Fibroblast of the conjunctiva (primary cell): ENCODE results near the gene DDX42.
"Not testable (repeated sequence)": the region's sequence is repeated elsewhere in the genome, so short reads cannot be mapped to it uniquely, and the experiment has no call there.

Source experiments
- DNase-seq: peaks from one replicate; pipeline ENCODE4 v3.0.0-alpha.2; 2010; ENCODE audit warnings: low read depth

The DDX42 gene

GRCh38 chr17:63780928-63781327 lies 7.0 kb downstream of the DDX42 start:
- no peak for DNase-seq

GRCh38 chr17:63783522-63783921 lies 9.6 kb downstream of the DDX42 start:
- no peak for DNase-seq

DNA sequence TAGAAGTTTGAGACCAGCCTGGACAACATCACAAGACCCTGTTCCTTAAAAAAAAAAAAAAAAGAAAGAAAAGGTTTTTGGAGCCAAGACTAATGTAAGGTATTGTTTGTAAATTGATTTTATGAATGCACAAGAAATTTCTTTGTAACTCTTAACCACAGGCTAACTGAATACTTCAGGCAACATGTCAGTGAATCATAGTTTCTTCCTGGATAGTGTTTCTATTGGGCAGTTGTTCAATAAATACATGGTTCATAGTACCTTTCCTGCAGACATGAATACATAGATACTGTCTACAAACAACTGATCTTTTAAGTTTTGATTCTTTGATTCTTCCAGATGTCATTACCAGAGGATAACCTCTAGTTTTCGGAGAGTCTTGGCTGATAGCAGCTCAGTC lies 11.6 kb downstream of the DDX42 start:
- peak; percentile 10 for DNase-seq

DNA sequence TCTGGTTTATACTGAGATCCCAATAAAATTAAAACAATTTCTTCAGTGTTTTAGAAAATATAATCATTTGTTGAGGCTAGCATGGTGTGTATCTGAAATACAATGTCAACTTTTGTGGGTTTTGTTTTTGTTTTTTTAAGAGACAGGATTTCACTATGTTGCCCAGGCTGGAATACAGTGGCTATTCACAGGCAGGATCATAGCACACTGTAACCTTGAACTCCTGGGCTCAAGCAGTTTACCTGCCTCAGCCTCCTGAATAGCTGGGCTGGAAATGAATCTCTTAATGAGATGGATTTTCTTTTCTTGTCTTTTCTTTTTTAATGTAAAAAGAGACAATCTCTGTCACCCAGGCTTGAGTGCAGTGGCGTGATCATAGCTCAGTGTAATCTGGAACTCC lies 12.1 kb downstream of the DDX42 start:
- DNase-seq, result no peak

DNA sequence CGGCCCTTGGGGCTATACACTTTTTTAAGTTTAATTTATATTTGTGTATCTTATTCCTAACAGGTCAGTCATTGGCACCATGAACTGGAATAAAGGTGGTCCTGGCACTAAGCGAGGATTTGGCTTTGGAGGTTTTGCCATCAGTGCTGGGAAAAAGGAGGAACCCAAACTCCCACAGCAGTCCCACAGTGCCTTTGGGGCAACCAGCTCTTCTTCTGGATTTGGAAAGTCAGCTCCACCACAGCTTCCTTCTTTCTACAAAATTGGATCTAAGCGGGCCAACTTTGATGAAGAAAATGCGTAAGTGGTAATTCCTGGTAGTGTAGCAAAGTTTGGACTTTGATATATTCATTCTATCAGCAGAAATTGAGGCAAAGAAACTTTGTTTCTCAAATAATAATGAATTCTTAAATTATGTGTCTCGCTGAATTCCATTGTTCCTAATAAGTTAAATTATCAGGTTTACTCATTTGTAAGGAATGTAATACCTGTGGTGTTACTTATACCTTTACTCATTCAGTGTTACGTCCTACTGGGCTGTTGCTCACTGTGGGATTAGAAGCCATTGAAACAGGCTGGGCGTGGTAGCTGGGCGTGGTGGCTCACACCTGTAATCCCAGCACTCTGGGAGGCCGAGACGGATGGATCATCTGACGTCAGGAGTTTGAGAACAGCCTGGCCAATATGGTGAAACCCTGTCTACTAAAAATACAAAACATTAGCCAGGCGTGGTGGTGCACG lies 13.2 kb downstream of the DDX42 start:
- DNase-seq, result no peak

GRCh38 chr17:63790057-63790456 lies 16.1 kb downstream of the DDX42 start:
- no peak for DNase-seq

DNA sequence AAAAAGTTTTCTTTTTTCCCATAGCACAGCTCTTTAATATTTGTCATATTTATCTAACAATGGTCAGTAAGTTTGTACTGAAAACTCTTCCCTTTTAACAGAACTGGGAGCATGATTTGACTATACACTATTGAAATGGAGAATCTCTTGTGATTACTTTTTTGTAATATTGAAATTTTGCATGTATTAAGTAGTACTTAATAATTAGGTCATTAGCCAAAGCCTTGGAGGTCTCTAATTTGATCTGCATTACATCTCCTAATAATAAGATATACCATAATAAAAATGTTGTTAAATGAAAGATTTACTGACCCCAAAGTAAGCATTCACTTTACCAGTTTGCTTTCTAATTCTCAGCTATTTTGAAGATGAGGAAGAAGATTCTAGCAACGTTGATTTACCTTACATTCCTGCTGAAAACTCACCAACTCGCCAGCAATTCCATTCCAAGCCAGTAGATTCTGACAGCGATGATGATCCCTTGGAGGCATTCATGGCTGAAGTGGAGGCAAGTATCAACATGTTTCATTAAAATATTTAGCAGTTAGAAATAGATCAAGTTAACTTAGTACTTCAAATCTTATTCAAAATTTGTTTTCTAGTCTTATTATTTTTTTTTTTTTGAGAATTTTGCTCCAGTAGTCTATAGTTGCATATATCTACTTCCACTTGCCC lies 18.2 kb downstream of the DDX42 start:
- DNase-seq, result no peak

- not testable (repeated sequence) for DNase-seq
Measured at GRCh38 chr17:63796375-63796774, 22.4 kb downstream of the DDX42 start.

DNA sequence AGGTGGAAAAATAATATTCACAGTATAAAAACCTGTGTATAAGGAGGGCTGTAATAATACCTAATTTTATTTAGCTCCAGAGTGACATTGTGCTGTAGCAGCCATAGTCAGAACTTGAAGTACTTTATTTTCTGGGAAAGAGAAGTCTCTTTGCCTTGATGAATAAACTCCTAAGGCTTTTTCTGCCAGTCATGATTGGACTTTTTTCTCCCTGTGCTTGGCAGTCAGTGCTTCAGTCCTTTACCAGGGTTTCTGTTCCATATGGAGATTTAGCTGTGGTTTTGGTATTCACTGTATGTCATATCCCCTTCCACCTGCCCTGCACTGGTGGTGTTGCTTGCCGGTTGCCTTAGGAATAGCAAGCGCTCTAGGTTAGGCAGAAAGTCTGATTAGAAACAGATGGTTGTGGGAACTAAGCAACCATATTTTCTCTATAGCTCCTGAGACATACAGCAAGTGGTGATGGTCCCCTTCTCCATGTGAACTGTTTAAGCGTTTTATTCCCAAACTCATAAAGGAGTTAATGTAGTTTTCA lies 24.7 kb downstream of the DDX42 start:
- DNase-seq, result peak; percentile 26

GRCh38 chr17:63800783-63801182 lies 26.8 kb downstream of the DDX42 start:
- DNase-seq, result no peak

GRCh38 chr17:63804328-63804727 lies 30.4 kb downstream of the DDX42 start:
- DNase-seq, result no peak

DNA sequence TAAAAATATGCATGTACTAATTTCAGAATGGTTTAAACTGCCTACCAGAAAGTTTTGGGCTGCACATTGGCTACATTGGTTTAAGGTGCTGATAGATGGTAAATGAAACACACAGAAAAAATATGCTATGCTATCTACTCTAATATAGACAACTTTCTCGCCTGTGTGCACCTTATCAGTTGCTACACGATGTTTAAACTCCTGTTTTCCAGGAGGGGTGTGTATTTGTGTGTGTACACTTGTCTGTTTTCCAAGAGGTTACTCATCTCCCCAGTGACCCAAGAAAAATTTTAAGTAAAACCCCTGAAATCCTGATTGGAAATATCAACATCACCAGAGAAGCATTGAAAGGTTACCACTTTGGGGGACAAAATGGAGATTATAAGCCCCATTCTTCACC lies 31.6 kb downstream of the DDX42 start:
- DNase-seq, result no peak

DNA sequence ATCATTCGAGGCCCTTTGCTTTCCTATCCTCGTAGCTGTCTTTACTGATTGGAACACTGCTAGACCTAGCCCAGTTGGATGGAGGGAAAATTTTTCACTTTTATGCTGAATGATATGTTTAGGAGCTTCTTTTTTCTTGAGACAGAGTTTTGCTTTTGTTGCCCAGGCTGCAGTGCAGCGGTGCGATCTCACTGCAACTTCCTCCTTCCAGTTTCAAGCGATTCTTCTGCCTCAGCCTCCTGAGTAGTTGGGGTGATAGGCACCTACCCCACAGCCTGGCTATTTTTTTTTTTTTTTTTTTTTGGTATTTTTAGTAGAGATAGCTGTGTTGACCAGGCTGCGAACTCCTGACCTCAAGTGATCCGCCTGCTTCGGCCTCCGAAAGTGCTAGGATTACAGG lies 36.0 kb downstream of the DDX42 start:
- DNase-seq, result no peak

DNA sequence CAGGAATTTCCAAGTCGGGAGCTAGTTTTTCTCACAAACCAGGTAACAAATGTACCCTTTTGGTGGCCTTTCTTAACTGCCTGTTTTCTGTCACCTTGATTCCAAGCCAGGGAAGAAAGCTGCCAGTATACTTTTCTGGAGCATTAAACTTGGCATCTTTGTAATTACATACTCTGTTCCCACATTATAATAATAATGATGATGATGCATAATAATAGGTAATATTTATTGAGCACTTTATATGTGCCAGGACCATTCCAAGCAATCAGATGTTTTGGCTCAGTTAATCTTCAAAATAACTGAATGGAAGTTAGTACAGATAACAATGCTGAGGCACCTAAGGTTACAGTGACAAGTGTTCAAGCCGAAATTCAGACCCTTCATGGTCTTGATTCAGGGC lies 42.2 kb downstream of the DDX42 start:
- no peak for DNase-seq

DNA sequence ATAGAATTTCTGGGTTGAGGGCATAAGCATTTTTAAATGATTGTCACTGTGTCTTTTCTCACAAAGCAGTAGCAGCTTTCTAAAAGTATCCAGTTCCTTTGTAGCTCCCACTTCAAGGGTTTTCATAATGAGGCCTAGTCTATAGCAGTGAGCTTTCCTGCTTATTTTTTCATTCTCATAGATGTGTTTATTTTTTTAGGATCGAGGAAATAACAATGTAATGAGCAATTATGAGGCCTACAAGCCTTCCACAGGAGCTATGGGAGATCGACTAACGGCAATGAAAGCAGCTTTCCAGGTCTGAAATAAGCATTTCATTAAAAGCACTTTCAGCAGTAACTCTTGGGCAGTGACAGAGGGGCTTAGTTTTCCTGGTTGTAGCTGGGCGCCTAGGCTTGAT lies 42.7 kb downstream of the DDX42 start:
- no peak for DNase-seq

DNA sequence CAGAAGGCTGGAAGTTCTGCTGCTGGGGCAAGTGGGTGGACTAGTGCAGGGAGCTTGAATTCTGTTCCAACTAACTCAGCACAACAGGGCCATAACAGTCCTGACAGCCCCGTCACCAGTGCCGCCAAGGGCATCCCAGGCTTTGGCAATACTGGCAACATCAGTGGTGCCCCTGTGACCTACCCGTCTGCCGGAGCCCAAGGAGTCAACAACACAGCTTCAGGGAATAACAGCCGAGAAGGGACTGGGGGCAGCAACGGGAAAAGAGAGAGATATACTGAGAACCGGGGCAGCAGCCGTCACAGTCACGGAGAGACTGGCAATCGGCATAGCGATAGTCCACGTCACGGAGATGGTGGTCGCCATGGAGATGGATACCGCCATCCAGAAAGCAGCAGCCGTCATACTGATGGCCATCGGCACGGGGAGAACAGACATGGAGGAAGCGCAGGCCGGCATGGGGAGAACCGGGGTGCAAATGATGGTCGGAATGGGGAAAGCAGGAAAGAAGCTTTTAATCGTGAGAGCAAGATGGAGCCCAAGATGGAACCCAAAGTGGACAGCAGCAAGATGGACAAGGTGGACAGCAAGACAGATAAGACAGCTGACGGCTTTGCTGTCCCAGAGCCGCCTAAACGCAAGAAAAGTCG lies 43.9 kb downstream of the DDX42 start:
- DNase-seq, result no peak

DNA sequence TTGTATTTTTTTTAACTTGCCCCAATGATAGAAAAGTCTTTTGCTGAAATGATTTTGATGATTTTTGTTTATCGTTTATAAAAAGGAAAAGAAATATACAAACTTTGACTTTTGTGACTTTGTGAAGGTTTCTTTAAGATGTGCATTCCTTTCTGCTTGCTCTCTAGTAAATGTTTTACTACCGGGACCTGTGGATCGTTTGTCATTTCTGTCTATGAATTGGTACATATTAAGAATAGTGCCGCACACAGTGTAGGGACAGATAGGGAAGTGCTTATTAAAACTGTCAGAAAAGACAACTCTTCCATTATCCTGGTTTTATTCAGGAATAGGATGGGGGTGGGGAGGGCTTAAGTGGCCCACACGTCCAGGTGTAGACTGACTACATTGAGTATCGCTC lies 45.2 kb downstream of the DDX42 start:
- no peak for DNase-seq

DNA sequence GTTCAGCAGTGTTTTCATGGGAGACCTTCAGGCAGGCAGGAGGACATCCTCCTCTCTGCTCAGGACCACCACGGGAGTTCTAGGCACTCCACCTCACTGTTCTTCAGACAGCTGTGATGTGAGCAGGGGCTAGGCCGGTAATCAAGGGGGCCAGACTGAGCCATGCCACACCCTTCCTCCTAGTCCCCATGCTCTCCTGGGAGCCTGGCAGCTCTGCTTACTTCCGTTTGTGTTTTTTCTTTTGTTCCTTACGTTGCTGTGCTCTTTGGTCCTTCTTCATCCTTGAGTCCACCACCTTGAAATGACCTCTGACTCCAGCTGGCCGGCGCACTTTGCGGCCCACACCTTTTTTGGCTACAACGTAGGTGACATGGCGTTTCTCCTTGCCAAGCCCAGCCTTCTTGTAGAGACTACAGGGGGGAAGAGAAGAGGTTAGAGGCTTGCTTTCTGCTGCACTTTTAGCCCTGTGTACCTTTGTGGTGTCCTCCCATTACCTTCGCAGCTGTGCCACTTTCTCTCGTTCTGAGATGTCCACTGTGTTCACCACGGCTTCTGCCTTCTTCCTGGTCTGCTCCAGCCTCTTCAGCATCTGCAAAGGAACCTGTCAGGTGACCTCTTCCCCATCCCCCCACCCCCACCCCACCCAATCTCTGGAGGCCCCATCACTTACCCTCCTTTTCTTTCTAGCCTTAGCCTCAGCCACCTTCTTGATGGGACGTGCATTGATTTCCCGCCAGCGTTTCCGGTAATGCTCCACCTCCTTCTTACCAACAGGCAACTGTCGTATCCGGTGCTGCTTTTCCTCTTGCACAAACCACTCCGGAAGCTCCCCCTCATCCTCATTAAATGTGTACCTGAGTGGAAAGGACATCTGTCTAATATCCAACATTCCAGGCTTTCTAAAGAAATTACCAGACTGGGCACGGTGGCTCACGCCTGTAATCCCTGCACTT lies 45.9 kb downstream of the DDX42 start:
- no peak for DNase-seq

DNA sequence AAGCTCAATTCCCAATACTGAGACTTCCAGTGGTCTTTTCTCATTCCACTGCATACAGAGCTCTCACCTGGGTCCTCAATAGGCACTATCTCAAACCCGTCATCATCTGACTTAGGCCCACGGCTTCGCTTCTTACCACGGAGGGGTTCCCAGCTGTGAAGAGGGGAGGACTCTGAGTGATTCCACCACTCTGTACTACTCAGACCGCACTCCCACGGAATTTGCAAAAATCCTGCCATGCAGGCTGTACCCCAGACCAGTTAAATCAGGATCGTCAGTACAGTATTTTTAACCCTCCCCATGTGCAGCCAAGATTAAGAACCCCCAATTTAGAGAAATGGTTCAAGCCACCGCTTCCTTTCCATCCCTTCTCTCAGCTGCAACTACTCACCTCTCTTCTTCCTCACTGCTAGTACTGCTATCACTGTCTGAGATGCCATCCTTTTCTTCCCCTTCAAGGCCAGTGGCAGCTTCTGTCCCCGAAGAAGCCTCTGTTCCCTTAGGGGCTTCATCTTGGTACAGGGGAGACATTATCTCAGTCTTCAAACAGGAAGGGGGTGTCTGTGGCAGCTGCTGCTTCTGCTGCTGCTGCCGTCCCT lies 47.1 kb downstream of the DDX42 start:
- no peak for DNase-seq

GRCh38 chr17:63821804-63822203 lies 47.8 kb downstream of the DDX42 start:
- no peak for DNase-seq

- no peak for DNase-seq
Measured at GRCh38 chr17:63822537-63822936, 48.6 kb downstream of the DDX42 start.
